Suprapubic skin (tissue), 4 donors: ENCODE data around the gene SULF2. TPM values are rescaled to one million over a fixed set of nuclear protein-coding genes. Genes with fewer than 3 reads are reported as not detected.

Experiments
- DNase-seq, 2 donors: peaks; one replicate each; pipeline ENCODE4 v3.0.0-alpha.2; 2019; ENCODE audit warnings: low spot score in 2 of 2
- H3K27ac ChIP-seq: fragments of 200-600 bp; sonication (generic); one replicate; pipeline ENCODE4 v1.5.1; 2019
- H3K27me3 ChIP-seq: fragments of 200-600 bp; sonication (generic); one replicate; pipeline ENCODE4 v1.5.1; 2019
- H3K36me3 ChIP-seq: fragments of 200-600 bp; sonication (generic); one replicate; pipeline ENCODE4 v1.5.1; 2019
- H3K4me1 ChIP-seq: fragments of 200-600 bp; sonication (generic); one replicate; pipeline ENCODE4 v1.5.1; 2019
- H3K4me3 ChIP-seq: fragments of 200-600 bp; sonication (generic); one replicate; pipeline ENCODE4 v1.5.1; 2019; ENCODE audit warnings: mild to moderate bottlenecking
- H3K9me3 ChIP-seq: fragments of 200-600 bp; sonication (generic); one replicate; pipeline ENCODE4 v1.5.1; 2019
- EP300 ChIP-seq: sonication (generic); formaldehyde crosslinking; IDR thresholded peaks from one replicate; pipeline ENCODE4 v1.6.1; 2017; ENCODE audit warnings: antibody characterized with exemption
- POLR2A ChIP-seq, 2 donors: fragments of 450-650 bp; IDR thresholded peaks; one replicate each; pipeline ENCODE4 v1.6.1; 2017; ENCODE audit warnings: antibody characterized with exemption in 2 of 2, mild to moderate bottlenecking in 2 of 2, moderate library complexity in 2 of 2
- POLR2AphosphoS5 ChIP-seq, 3 donors: sonication (generic); formaldehyde crosslinking; IDR thresholded peaks; one replicate each; pipeline ENCODE4 v1.6.1; 2017; ENCODE audit warnings: antibody characterized with exemption in 3 of 3
- WGBS: methylation state at CpG from one replicate; pipeline ENCODE4 v1.1.5; 2018; 5-methylcytosine and 5-hydroxymethylcytosine counted together
- total RNA-seq, 4 donors: library from RNA; depleted of rRNA; stranded (reverse); fragments of >200 nt; gene quantifications; one replicate each; pipeline ENCODE4 v1.1.0, GENCODE V29; 2016
- TF ChIP-seq, protein P1 (sequence below), 2 donors: fragments of 200-600 bp in 1 of 2; fragments of 450-650 bp in 1 of 2; sonication (generic) in 1 of 2; IDR thresholded peaks; one replicate each; pipeline ENCODE4 v1.5.1; 2016 to 2019; ENCODE audit warnings: antibody characterized with exemption in 2 of 2, mild to moderate bottlenecking in 1 of 2, moderate library complexity in 1 of 2

Gene SULF2
- total RNA-seq, 4 donors from 2014 or later: 28.4 to 95.4 (median 57.5) TPM

DNA sequence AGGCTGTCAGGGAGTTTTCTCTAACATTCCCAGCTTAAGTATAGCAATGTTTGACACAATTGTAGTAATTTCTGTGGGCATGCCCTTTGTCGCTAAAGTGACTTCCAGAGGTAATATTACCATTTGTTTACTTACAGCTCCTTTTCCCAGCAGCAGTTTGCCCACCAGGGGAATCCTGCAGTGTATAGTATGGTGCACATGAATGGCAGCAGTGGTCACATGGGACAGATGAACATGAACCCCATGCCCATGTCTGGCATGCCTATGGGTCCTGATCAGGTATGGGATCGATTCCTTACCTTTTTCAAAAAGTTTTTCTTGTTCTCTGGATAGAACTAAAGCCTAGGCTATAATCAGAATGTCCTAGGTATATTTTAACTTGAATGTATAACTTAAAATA is 132.5 kb downstream of the SULF2 start:
- no peak for DNase-seq
- Histone ChIP-seq H3K4me3 (no peak overlapping the region), H3K36me3 (peaks cover 90% of the 10 kb centered on the region), H3K27ac (no peak overlapping the region), H3K4me1 (no peaks in the 10 kb centered on the region), H3K27me3 (no peaks in the 10 kb centered on the region), H3K9me3 (no peaks in the 10 kb centered on the region)
- TF ChIP-seq EP300 (no peak), POLR2A (IDR thresholded peaks at IDR 0.05) (no peak), POLR2AphosphoS5 (IDR thresholded peaks at IDR 0.05) (no peak)
- TF ChIP-seq, protein P1, sequence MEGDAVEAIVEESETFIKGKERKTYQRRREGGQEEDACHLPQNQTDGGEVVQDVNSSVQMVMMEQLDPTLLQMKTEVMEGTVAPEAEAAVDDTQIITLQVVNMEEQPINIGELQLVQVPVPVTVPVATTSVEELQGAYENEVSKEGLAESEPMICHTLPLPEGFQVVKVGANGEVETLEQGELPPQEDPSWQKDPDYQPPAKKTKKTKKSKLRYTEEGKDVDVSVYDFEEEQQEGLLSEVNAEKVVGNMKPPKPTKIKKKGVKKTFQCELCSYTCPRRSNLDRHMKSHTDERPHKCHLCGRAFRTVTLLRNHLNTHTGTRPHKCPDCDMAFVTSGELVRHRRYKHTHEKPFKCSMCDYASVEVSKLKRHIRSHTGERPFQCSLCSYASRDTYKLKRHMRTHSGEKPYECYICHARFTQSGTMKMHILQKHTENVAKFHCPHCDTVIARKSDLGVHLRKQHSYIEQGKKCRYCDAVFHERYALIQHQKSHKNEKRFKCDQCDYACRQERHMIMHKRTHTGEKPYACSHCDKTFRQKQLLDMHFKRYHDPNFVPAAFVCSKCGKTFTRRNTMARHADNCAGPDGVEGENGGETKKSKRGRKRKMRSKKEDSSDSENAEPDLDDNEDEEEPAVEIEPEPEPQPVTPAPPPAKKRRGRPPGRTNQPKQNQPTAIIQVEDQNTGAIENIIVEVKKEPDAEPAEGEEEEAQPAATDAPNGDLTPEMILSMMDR (IDR thresholded peaks at IDR 0.05): no peak
- WGBS: 88% methylated on average over 2 of the region's 2 CpGs

DNA sequence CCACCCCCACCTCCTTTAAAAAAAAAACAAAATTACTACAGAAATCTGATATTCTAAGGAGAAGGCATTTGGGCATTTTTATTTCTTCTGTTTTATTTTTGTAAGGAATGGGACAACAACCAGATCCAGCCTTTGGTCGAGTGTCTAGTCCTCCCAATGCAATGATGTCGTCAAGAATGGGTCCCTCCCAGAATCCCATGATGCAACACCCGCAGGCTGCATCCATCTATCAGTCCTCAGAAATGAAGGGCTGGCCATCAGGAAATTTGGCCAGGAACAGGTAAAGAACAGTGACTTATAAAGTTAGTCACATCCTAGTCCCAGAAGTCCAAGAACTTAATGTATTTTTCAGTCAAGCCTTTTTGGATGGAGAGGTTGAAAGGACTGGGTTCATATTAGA is 133.0 kb downstream of the SULF2 start:
- no peak overlapping the region for H3K27ac ChIP-seq
- no peaks in the 10 kb centered on the region for H3K9me3 ChIP-seq
- no peaks in the 10 kb centered on the region for H3K27me3 ChIP-seq
- TF ChIP-seq EP300: no peak
- no peak for TF ChIP-seq POLR2A (IDR thresholded peaks at IDR 0.05)
- no peak for TF ChIP-seq POLR2AphosphoS5 (IDR thresholded peaks at IDR 0.05)
- TF ChIP-seq, protein P1 (IDR thresholded peaks at IDR 0.05): no peak
- H3K36me3 ChIP-seq: peaks cover 88% of the 10 kb centered on the region
- no peak overlapping the region for H3K4me3 ChIP-seq
- no peaks in the 10 kb centered on the region for H3K4me1 ChIP-seq
- WGBS: 76% methylated on average over 3 of the region's 3 CpGs
- DNase-seq: no peak

DNA sequence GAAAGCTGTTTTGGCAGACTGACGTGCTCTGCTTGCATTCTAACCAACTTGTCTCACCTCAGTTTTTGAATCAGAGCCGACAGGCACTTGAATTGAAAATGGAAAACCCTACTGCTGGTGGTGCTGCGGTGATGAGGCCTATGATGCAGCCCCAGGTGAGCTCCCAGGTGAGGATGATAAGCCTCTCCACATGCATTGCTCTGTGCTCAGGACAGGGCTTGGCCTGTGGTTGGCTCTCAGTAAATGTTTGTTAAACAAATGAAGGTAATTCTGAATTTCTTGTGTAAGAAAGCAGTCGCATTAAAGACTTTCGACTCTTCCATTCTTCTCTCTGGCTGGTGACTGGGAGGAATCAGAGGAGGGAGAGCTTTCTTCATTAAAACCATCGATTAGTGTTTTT is 136.3 kb downstream of the SULF2 start:
- Histone ChIP-seq H3K4me1 (no peaks in the 10 kb centered on the region), H3K36me3 (peaks cover 91% of the 10 kb centered on the region), H3K9me3 (no peaks in the 10 kb centered on the region), H3K27me3 (no peaks in the 10 kb centered on the region), H3K27ac (no peak overlapping the region), H3K4me3 (no peak overlapping the region)
- no peak for DNase-seq
- no peak for TF ChIP-seq POLR2A (IDR thresholded peaks at IDR 0.05)
- TF ChIP-seq, protein P1 (IDR thresholded peaks at IDR 0.05): no peak
- TF ChIP-seq POLR2AphosphoS5 (IDR thresholded peaks at IDR 0.05): no peak
- TF ChIP-seq EP300: no peak
- 91% methylated on average over 6 of the region's 6 CpGs for WGBS

DNA sequence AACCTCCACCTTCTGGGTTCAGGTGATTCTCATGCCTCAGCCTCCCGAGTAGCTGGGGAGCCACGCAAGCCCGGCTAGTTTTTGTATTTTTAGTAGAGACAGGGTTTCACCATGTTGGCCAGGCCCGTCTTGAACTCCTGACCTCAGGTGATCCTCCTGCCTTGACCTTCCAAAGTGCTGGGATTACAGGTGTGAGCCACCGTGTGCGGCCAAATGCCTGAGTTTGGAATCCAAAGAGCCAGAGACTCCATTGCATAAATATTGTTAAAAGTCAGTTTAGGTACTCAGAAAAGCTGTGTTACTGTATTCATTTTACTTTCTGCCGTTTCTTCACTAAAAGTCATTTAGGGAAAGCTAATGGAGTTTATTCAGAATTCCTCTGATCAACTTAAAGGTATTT is 137.3 kb downstream of the SULF2 start:
- TF ChIP-seq EP300 (no peak), POLR2A (IDR thresholded peaks at IDR 0.05) (no peak), POLR2AphosphoS5 (IDR thresholded peaks at IDR 0.05) (no peak)
- TF ChIP-seq, protein P1 (IDR thresholded peaks at IDR 0.05): no peak
- Histone ChIP-seq H3K9me3 (no peaks in the 10 kb centered on the region), H3K36me3 (peaks cover 91% of the 10 kb centered on the region), H3K4me3 (no peak overlapping the region), H3K4me1 (no peaks in the 10 kb centered on the region), H3K27ac (no peak overlapping the region), H3K27me3 (no peaks in the 10 kb centered on the region)
- no peak for DNase-seq
- WGBS: 95% methylated on average over 7 of the region's 7 CpGs

DNA sequence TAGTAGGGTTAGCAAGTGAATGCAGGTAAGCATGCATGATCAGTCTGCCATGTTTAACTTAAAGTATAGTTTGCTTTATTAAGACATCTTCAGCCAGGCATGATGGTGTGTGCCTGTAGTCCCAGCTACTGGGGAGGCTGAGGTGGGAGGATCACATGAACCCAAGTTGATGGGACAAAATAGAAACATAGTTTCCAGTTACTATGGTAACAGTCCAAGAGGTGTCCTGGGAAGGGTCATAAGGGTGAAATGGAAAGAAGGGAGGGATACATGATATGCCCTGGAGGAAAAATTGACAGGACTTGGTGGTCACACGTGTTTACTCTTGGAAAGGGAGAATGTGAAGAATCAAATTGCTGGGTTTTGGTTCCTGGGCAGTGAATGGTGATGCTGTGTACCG is 139.6 kb downstream of the SULF2 start:
- no peaks in the 10 kb centered on the region for H3K4me1 ChIP-seq
- no peak overlapping the region for H3K4me3 ChIP-seq
- H3K36me3 ChIP-seq: peaks cover 87% of the 10 kb centered on the region
- no peak overlapping the region for H3K27ac ChIP-seq
- 79% methylated on average over 2 of the region's 2 CpGs for WGBS
- TF ChIP-seq, protein P1 (IDR thresholded peaks at IDR 0.05): no peak
- TF ChIP-seq EP300 (no peak), POLR2A (IDR thresholded peaks at IDR 0.05) (no peak), POLR2AphosphoS5 (IDR thresholded peaks at IDR 0.05) (no peak)
- no peaks in the 10 kb centered on the region for H3K27me3 ChIP-seq
- no peak for DNase-seq
- no peaks in the 10 kb centered on the region for H3K9me3 ChIP-seq
